GM12874 (cell line): ENCODE data around the gene NCOR2.

Experiments used
- CTCF ChIP-seq: IDR thresholded peaks from 2 replicates; pipeline ENCODE4 v1.5.1; 2011; ENCODE audit warnings: low read depth, mild to moderate bottlenecking, control low read depth, low read length, moderate library complexity; ENCODE audit not compliant: insufficient read depth

Gene NCOR2

DNA sequence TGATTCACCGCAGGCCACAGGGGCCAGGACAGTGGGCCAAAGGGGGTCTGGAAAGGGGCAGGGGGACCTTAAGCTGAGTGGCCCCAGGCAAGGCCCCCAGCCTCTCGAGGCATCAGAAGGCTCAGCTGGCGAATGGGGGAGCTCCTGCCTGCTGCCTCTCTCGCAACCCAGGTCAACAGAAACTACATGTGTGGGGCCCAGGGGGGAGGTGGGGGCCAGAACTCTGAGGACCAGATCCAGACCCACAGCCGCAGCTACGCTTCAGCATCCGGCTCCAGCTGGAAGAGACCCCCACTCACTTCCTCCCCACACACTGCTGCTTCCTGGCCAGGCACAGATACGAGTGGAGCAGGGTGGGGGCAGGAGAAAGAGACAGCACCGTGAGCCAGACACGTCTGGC is 46.5 kb downstream of the NCOR2 start:
- no peak for TF ChIP-seq CTCF

GRCh38 chr12:124520265-124520701 is 47.1 kb downstream of the NCOR2 start:
- no peak for TF ChIP-seq CTCF

DNA sequence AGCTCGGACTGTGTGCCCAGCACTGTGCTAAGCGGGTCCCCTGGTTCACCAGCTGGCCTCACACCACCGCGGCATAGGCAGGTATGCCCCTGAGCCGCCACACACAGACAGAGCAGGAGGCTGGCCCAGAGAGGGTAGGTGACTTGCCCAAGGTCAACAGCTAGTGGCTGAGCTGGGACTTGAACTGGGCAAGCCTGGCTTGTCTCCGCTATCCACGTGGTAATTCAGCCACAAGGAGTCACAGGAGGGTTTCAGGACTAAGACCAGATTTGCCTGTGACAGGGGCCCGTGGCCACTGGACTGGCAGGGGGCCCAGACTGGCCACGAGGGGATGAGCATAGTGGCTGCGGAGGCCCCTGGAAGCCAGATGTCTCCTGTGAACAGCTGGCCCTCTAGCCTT is 47.7 kb downstream of the NCOR2 start:
- TF ChIP-seq CTCF, result no peak

DNA sequence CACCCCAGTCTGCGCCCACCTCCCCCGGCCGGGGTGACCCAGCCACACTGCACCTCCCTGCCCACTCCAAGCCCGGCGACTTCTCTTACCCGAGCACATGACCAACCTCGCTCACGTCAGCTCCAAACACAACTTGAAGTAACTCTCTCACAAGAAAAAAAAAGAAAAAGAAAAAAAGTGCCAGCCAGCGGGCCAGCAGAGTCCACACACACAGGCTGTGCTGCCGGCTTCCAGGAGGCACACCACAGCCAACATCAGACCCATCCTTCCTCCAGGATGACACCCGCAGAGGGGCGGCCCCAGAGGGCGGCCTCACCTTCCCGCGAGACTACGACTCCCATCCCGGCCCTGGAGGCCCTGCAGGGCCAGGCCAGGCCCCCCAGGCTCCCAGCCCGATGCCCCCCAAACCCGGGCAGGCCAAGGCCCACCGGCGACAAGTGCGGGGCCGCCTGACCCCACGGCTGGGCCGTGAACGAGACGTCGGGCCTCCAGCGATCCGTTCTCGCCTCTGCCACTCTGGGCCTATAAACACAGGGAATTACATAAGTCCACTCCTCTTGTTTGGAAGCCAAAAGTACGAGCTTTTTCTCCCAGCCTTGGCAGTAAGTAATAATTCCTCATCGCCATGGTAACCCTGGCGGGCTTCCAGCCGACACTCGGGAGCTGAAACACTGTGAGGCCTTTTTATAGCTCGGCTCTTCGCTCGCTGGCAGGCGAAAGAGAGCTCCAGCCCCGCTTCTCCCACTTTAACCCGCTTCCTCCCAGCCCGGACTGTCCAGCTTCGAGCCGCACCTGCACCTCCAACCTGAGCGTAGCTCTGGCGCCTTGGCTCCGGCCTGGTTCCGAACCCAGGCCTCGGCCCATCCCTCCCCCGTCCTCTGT is 49.1 kb downstream of the NCOR2 start:
- TF ChIP-seq CTCF, result no peak
